Thoracic aorta (tissue), 2 donors: ENCODE measurements around the gene SEC24D. TPM values are rescaled to one million over a fixed set of nuclear protein-coding genes. Genes with fewer than 3 reads are reported as not detected.

Experiments used
- ATAC-seq: fragments of 150-250 bp; one replicate; pipeline ENCODE4 v1.8.0; 2017; ENCODE audit warnings: low read depth; ENCODE audit not compliant: insufficient number of reproducible peaks, low FRiP score
- DNase-seq: peaks from one replicate; pipeline ENCODE4 v3.0.0-alpha.2; 2020; ENCODE audit warnings: low spot score
- H3K27ac ChIP-seq, 2 donors: fragments of 200-600 bp; sonication (generic); 1 replicate in 1 of 2; 2 replicates in 1 of 2; pipeline ENCODE4 v1.5.1; 2016; ENCODE audit warnings: mild to moderate bottlenecking in 2 of 2, moderate library complexity in 2 of 2
- H3K27me3 ChIP-seq: fragments of 200-600 bp; sonication (generic); replicated peaks from 2 replicates; pipeline ENCODE4 v1.6.0; 2016; ENCODE audit warnings: mild to moderate bottlenecking; ENCODE audit not compliant: insufficient read depth
- H3K36me3 ChIP-seq: fragments of 200-600 bp; sonication (generic); one replicate; pipeline ENCODE4 v1.5.1; 2016
- H3K4me1 ChIP-seq, 2 donors: fragments of 200-600 bp; sonication (generic); 1 replicate in 1 of 2; 2 replicates in 1 of 2; pipeline versions ENCODE4 v1.5.1 to v1.6.0; 2016; ENCODE audit warnings: low read depth in 2 of 2, mild to moderate bottlenecking in 1 of 2; ENCODE audit not compliant: control insufficient read depth in 1 of 2
- H3K4me3 ChIP-seq: fragments of 200-600 bp; sonication (generic); 2 replicates; pipeline ENCODE4 v1.5.1; 2016; ENCODE audit warnings: mild to moderate bottlenecking
- H3K9me3 ChIP-seq: fragments of 200-600 bp; sonication (generic); 2 replicates; pipeline ENCODE4 v1.5.1; 2016
- total RNA-seq, 2 donors: library from RNA; depleted of rRNA; stranded (reverse); fragments of >200 nt; gene quantifications; one replicate each; pipeline versions ENCODE4 v1.1.0 to v1.2.3, GENCODE V29; 2016
- TF ChIP-seq, protein P1 (sequence below): fragments of 200-600 bp; sonication (generic); IDR thresholded peaks from one replicate; pipeline ENCODE4 v1.5.1; 2019; ENCODE audit warnings: antibody characterized with exemption

SEC24D gene
- total RNA-seq, 2 donors from 2014 or later: 97.7 to 108 TPM

GRCh38 chr4:118776157-118776954, 59.6 kb downstream of the SEC24D start:
- no peak for ATAC-seq
- peaks cover 11 to 50% of the 10 kb centered on the region in 2 donors for H3K4me1 ChIP-seq
- no peaks in the 10 kb centered on the region for H3K9me3 ChIP-seq
- DNase-seq: no peak
- H3K27ac ChIP-seq: peak overlapping the region; percentile 11 to 44
- H3K4me3 ChIP-seq: no peak overlapping the region
- TF ChIP-seq, protein P1, sequence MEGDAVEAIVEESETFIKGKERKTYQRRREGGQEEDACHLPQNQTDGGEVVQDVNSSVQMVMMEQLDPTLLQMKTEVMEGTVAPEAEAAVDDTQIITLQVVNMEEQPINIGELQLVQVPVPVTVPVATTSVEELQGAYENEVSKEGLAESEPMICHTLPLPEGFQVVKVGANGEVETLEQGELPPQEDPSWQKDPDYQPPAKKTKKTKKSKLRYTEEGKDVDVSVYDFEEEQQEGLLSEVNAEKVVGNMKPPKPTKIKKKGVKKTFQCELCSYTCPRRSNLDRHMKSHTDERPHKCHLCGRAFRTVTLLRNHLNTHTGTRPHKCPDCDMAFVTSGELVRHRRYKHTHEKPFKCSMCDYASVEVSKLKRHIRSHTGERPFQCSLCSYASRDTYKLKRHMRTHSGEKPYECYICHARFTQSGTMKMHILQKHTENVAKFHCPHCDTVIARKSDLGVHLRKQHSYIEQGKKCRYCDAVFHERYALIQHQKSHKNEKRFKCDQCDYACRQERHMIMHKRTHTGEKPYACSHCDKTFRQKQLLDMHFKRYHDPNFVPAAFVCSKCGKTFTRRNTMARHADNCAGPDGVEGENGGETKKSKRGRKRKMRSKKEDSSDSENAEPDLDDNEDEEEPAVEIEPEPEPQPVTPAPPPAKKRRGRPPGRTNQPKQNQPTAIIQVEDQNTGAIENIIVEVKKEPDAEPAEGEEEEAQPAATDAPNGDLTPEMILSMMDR: no peak
- H3K36me3 ChIP-seq: no peaks in the 10 kb centered on the region
- no peaks in the 10 kb centered on the region for H3K27me3 ChIP-seq

DNA sequence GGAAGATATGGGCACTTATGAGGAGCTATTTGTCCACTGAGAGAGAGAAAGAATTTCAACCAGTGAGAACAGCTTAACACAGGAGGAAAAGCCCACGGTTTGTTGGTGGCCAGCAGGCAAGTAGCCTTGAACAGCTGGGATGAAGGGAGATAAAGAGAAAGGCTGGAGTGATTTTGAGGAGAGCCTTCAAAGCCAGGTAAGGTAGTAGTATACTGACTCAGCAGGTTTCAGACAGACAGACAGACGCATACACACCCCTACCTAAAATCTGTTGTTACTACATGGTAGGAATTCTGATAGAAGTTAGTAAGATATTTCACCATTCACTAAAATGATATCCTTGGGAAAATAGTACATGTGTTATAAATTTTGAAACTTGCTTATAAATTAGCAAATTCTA, 60.5 kb downstream of the SEC24D start:
- Histone ChIP-seq H3K4me1 (peaks cover 11 to 60% of the 10 kb centered on the region in 2 donors), H3K4me3 (no peak overlapping the region), H3K9me3 (no peaks in the 10 kb centered on the region), H3K27ac (peak overlapping the region; percentile 44 to 51), H3K27me3 (no peaks in the 10 kb centered on the region), H3K36me3 (no peaks in the 10 kb centered on the region)
- TF ChIP-seq, protein P1: no peak
- ATAC-seq: no peak
- DNase-seq: no peak

DNA sequence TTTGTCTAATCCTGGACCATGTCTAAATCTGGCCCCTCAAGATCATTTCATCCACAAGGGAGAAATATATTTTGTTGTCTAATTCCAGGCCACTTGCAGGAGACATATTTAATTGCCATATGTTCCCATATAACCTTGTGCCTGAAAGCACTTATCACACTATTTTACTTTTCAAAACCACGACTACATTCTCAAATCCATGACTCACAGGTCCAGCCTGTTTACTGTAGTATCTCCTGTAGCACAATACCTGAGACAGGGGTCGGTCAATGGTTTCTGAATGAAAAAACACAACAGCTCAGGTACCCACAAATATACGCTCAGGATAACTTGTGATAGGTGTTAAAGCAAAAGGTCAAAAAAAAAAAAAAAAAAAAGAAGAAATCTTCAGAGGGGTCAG, 60.9 kb downstream of the SEC24D start:
- ATAC-seq (no peak), DNase-seq (no peak)
- H3K27ac ChIP-seq: peak overlapping the region; percentile 44 to 51
- no peaks in the 10 kb centered on the region for H3K27me3 ChIP-seq
- TF ChIP-seq, protein P1: no peak
- H3K4me1 ChIP-seq: peaks cover 14 to 64% of the 10 kb centered on the region in 2 donors
- H3K4me3 ChIP-seq: no peak overlapping the region
- no peaks in the 10 kb centered on the region for H3K36me3 ChIP-seq
- H3K9me3 ChIP-seq: no peaks in the 10 kb centered on the region

- Histone ChIP-seq H3K4me3 (no peak overlapping the region), H3K9me3 (no peaks in the 10 kb centered on the region), H3K27ac (peak overlapping the region in 1 of 2 donors; percentile 51), H3K4me1 (peaks cover 16 to 71% of the 10 kb centered on the region in 2 donors), H3K27me3 (no peaks in the 10 kb centered on the region), H3K36me3 (no peaks in the 10 kb centered on the region)
- TF ChIP-seq, protein P1: no peak
- ATAC-seq (no peak), DNase-seq (no peak)
Observed at GRCh38 chr4:118774321-118774720, 61.6 kb downstream of the SEC24D start.

DNA sequence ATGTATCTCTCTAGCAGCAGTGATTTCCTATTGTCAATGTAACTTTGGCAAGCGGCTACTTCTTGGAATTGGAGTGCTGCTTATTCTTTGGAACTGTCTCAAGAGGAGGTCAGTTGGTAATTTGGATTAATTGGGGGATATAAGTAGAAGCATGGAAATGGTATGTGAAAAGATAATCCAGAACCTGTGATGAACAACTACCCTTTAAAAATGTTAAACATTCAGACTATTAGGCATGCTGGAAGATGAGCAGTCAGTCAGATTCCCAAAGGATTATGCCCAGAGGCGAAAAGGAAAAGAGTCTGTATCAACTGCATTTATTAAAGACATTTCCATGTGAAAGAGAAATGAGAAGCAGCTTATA, 62.5 kb downstream of the SEC24D start:
- Histone ChIP-seq H3K36me3 (no peaks in the 10 kb centered on the region), H3K27me3 (no peaks in the 10 kb centered on the region), H3K4me1 (peaks cover 21 to 76% of the 10 kb centered on the region in 2 donors), H3K27ac (peak overlapping the region; percentile 19 to 52), H3K4me3 (no peak overlapping the region), H3K9me3 (no peaks in the 10 kb centered on the region)
- DNase-seq (no peak), ATAC-seq (no peak)
- TF ChIP-seq, protein P1: no peak
